ENCODE measurements around the gene SPATA12. TPM values are rescaled to one million over a fixed set of nuclear protein-coding genes. Genes with fewer than 3 reads are reported as not detected.

Gene SPATA12
- total RNA-seq, 1 experiment from 2014 or later = 1.6 TPM

DNA sequence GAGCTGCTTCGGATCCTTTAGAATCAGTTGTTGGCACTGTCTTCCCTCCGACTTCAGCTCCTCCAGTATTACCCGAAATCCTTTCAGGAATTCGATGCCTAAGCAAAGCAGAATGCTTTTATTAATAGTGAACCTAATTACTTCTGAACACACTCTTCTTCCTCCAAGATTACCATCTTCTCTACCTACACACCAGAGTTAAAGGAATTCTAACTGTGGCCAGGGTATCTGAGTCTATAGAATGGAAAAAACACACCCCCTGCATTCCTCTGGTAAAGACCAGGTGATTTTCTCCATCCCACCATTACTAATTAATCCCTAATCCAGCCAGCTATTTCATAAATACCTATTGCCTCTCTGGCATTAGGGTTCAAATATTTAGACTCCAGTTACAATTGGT lies 49.8 kb downstream of the SPATA12 start:
- no peak for DNase-seq (ENCODE audit: low read depth)

DNA sequence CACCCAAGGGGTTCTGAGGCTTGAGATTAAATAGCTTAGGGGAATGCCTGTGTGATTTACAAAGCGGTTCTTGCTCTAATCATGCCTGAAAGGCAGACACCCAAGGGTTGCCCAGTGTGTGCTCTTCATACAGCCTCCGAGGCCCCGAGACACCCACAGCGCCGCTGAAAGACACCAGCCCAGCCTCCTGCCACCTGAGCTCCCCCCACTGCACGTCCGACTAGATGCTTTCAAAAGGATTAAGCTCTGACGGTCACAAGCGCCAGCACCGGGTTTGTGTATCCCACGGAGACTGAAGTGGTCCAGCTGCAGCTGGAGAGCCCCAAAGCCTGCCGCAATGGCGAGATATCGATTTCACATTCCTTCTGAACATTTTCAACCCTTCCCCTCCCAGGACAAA lies 50.3 kb downstream of the SPATA12 start:
- no peak for DNase-seq (ENCODE audit: low read depth)

DNA sequence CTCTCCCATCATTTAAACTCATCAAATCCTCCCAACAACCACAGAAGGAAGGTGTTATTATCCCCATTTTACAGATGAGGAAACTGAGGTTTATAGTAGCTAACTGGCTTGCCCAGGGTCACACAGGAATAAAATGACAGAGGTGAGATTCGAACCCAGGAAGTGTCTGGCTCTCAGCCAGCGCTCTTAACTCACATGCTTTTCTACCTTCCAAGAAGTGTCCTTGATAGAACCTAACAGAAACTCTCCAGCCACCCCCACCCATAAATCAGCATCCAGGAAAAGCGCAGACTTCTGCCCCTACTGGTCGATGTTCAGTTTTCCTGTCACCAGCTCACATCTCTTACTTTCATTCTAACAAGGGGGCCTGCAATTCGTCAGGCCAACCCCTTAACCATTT lies 51.7 kb downstream of the SPATA12 start:
- DNase-seq (ENCODE audit: low read depth) = peak; percentile 43

DNA sequence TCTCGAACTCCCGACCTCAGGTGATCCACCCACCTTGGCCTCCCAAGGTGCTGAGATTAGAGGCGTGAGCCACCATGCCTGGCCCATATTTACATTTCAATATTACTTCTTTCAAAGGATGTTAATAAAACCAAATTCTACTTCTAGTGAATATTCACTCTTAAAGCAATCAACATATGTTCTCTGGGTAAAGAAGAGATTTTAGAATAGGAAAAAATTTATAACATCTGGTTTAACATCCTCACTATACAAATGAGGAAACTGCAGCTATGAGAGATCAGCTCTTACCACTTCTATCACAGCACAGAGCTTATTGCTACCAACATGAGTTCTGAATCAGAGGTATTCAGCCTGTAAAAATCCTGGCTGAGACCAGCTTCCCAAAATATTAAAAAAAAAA lies 56.0 kb downstream of the SPATA12 start:
- DNase-seq (ENCODE audit: low read depth) = no peak

DNA sequence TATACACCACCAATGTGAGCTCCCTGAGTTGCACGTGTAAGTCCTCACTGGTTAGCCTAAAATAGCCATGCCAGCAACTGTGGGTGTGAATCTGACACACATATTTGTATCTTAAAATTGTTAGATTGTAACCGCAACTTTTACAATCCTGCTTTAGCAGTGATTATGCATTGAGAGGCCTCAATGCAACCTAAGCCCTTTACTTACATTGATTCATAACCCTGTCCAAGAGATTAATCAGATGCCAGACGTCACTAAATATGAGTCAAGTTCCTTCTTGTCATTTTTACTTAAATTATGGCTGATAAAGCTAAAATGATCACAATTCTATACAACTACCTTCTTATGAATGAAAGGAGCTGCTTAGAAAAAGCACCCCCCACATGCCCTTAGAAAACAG lies 57.8 kb downstream of the SPATA12 start:
- no peak for DNase-seq (ENCODE audit: low read depth)

DNA sequence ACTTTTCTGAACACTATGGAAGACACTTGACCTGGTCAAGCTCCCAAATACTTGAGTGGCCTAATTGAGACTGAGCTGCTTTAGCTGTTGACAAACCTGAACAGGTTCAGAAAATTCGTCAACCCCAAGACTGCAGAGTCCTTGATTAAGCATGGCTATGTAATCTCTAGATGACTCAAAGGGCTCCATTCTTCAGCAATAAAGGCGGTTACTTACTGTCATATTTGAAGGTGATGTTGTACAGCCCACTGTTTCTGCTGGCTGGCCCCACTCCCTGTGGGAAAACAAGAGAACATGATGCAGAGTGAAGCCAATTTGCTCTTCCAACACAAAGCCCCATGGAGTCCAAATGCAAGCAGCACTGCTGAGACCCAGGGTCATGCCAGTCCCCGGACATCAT lies 59.6 kb downstream of the SPATA12 start:
- no peak for DNase-seq (ENCODE audit: low read depth)

DNA sequence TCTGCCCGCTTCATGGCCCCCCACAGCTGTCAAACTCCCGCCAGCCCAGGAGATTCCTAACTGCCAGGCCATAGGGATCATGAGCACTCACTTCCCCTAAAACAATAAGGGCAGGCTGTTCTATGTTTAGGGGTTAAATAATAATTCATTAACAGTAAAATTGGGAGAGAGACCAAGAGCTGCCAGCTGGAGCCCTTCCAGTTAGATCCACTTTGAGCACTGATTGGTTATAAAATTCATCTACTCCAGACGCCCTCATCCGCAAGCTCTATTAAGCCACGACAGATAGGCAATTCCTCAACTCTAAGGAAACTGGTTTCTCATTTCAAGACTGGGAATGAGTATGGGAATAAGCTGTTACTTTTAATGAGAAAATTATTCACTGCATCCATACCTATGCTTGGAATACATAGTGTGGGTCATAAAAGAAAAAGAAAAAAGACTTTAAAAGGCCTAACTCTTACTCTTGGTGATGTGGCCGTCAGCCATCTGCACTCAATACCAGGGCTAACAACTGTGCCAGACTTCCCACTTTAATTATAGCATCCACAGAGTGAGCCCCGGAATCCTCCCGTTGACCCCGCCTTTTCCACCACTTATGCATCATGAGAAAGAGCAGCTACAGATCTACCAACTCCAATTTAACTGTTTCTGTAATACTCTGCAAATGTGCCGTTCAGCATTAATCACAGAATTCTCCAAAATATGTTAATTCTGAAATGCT lies 60.1 kb downstream of the SPATA12 start:
- no peak for DNase-seq (ENCODE audit: low read depth)

Other genes with a start within 250 kb of the SPATA12 start
- gene IL17RD, start 104.7 kb downstream of the SPATA12 start, total RNA-seq (2014; rRNA removed; shearing (Covaris generic)) = 4.3 and 5.7 TPM in 2 replicates
- gene HESX1, start 139.3 kb downstream of the SPATA12 start, total RNA-seq (2014; rRNA removed; shearing (Covaris generic)) = 0.20 and 1.3 TPM in 2 replicates
- 44.9 and 46.1 TPM in 2 replicates for gene APPL1, start 167.1 kb downstream of the SPATA12 start, total RNA-seq (2014; rRNA removed; shearing (Covaris generic))
- gene ASB14, start 232.0 kb downstream of the SPATA12 start, total RNA-seq (2014; rRNA removed; shearing (Covaris generic)) = 0.20 TPM in 1 of 2 replicates, not detected in the other

Data from HT1080 (cell line).